ENCODE data around the gene PPFIBP2. TPM values are rescaled to one million over a fixed set of nuclear protein-coding genes. Genes with fewer than 3 reads are reported as not detected.
A peak's percentile ranks its signal among the peaks of the same experiment; 100 is the strongest.

PPFIBP2 gene
- total RNA-seq, 1 donor from 2014 or later = 1.8 TPM

DNA sequence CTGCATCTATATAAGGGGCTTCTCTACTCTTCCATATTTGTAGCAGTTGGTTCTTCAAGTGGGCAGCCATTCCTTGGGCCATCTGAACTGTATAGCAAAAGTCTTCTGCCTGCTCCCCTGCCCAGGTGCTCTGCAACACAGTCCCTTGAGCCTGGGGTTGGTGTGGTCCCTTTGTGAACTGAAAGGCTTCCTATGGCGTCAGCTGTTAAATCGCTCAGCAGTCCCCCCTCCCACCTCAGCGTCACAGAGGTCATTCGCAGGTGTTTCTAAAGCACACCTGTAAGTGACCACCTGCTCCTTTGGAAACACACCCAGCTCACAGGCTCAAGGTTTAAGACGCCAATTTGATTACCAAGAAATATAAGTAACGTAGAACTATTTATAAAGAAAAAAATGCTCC is 122.6 kb downstream of the PPFIBP2 start:
- Histone ChIP-seq H3K36me3 (ENCODE audit: insufficient read depth, low read length) (no peaks in the 10 kb centered on the region), H3K79me2 (ENCODE audit: insufficient read depth, low read length) (no peaks in the 10 kb centered on the region), H3K4me1 (ENCODE audit: insufficient read depth, low read length) (peaks cover 3% of the 10 kb centered on the region), H3K9ac (ENCODE audit: low read length) (no peak overlapping the region), H2AFZ (ENCODE audit: low read depth, low read length) (no peak overlapping the region), H3K27ac (ENCODE audit: low read depth, low read length) (no peak overlapping the region), H3K27me3 (ENCODE audit: insufficient read depth, low read length) (no peaks in the 10 kb centered on the region), H3K9me3 (ENCODE audit: insufficient read depth, low read depth, low read length) (no peaks in the 10 kb centered on the region), H3K4me2 (ENCODE audit: low read length) (no peak overlapping the region), H3K4me3 (ENCODE audit: insufficient read depth, low read depth, low read length) (no peak overlapping the region), H4K20me1 (ENCODE audit: insufficient read depth, low read length) (no peaks in the 10 kb centered on the region)
- no peak for FAIRE-seq
- Mint-ChIP-seq H3K36me3 (ENCODE audit: low read depth, unreplicated experiment) (peaks cover 3% of the 10 kb centered on the region), H3K9me3 (ENCODE audit: unreplicated experiment) (peaks cover 2% of the 10 kb centered on the region), H3K4me1 (ENCODE audit: low read depth, unreplicated experiment) (no peaks in the 10 kb centered on the region), H3K4me3 (ENCODE audit: unreplicated experiment) (no peak overlapping the region), H3K27ac (ENCODE audit: unreplicated experiment) (no peak overlapping the region), H3K27me3 (ENCODE audit: low read depth, unreplicated experiment) (peaks cover 29% of the 10 kb centered on the region)
- TF ChIP-seq EZH2 (IDR thresholded peaks at IDR 0.05; ENCODE audit: insufficient read depth, low read length) = no peak
- TF ChIP-seq, protein P1, sequence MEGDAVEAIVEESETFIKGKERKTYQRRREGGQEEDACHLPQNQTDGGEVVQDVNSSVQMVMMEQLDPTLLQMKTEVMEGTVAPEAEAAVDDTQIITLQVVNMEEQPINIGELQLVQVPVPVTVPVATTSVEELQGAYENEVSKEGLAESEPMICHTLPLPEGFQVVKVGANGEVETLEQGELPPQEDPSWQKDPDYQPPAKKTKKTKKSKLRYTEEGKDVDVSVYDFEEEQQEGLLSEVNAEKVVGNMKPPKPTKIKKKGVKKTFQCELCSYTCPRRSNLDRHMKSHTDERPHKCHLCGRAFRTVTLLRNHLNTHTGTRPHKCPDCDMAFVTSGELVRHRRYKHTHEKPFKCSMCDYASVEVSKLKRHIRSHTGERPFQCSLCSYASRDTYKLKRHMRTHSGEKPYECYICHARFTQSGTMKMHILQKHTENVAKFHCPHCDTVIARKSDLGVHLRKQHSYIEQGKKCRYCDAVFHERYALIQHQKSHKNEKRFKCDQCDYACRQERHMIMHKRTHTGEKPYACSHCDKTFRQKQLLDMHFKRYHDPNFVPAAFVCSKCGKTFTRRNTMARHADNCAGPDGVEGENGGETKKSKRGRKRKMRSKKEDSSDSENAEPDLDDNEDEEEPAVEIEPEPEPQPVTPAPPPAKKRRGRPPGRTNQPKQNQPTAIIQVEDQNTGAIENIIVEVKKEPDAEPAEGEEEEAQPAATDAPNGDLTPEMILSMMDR (IDR thresholded peaks at IDR 0.05; ENCODE audit: insufficient read depth, low read depth, low read length) = no peak
- DNase-seq (ENCODE audit: low read depth) = no peak

DNA sequence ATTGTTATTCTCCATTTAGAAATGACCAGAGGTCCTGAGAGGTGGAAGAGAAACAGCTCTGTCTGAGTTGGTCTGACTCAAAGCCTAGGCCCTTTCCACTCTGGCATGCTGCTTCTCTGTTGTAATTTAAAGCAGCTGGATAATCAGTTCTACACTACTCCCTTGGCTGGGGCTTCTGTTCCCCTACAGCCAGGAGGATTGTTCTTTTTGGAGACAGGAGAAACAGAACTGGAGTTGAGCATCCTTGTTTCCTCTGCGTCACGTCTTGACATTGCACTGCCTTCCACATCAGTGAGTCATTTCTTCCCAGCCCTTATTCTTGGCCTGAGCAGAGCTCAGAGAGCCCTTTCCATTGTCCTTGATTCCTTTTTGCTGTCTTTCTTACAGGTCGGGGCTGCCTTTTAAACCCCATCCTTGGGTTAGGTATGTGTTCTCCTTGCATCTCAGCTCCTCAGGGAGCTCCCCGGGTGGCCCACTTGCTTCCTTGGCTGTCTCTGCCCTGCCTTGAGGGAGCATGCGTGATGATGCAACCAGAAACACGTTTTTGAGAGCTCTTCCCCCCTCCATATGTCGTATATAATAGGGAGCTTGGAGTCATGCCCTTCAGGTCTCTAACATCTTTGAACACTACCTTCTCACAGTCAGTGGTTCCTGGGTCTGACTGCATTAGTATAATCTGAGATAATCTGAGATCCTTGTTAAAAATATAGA is 123.8 kb downstream of the PPFIBP2 start:
- Mint-ChIP-seq H3K27ac (ENCODE audit: unreplicated experiment) (peak overlapping the region; percentile 21), H3K4me1 (ENCODE audit: low read depth, unreplicated experiment) (no peaks in the 10 kb centered on the region), H3K36me3 (ENCODE audit: low read depth, unreplicated experiment) (peaks cover 3% of the 10 kb centered on the region), H3K27me3 (ENCODE audit: low read depth, unreplicated experiment) (peaks cover 30% of the 10 kb centered on the region), H3K4me3 (ENCODE audit: unreplicated experiment) (no peak overlapping the region), H3K9me3 (ENCODE audit: unreplicated experiment) (peaks cover 2% of the 10 kb centered on the region)
- Histone ChIP-seq H3K4me2 (ENCODE audit: low read length) (no peak overlapping the region), H4K20me1 (ENCODE audit: insufficient read depth, low read length) (no peaks in the 10 kb centered on the region), H3K9me3 (ENCODE audit: insufficient read depth, low read depth, low read length) (no peaks in the 10 kb centered on the region), H3K4me1 (ENCODE audit: insufficient read depth, low read length) (peaks cover 3% of the 10 kb centered on the region), H3K27ac (ENCODE audit: low read depth, low read length) (no peak overlapping the region), H3K27me3 (ENCODE audit: insufficient read depth, low read length) (no peaks in the 10 kb centered on the region), H2AFZ (ENCODE audit: low read depth, low read length) (peak overlapping the region; percentile 37), H3K4me3 (ENCODE audit: insufficient read depth, low read depth, low read length) (no peak overlapping the region), H3K9ac (ENCODE audit: low read length) (no peak overlapping the region), H3K36me3 (ENCODE audit: insufficient read depth, low read length) (no peaks in the 10 kb centered on the region), H3K79me2 (ENCODE audit: insufficient read depth, low read length) (no peaks in the 10 kb centered on the region)
- no peak for TF ChIP-seq EZH2 (IDR thresholded peaks at IDR 0.05; ENCODE audit: insufficient read depth, low read length)
- TF ChIP-seq, protein P1 (IDR thresholded peaks at IDR 0.05; ENCODE audit: insufficient read depth, low read depth, low read length) = no peak
- peak; percentile 17 for DNase-seq (ENCODE audit: low read depth)
- FAIRE-seq = peak; percentile 96
